ENCODE results near the gene PIM3.

DNA sequence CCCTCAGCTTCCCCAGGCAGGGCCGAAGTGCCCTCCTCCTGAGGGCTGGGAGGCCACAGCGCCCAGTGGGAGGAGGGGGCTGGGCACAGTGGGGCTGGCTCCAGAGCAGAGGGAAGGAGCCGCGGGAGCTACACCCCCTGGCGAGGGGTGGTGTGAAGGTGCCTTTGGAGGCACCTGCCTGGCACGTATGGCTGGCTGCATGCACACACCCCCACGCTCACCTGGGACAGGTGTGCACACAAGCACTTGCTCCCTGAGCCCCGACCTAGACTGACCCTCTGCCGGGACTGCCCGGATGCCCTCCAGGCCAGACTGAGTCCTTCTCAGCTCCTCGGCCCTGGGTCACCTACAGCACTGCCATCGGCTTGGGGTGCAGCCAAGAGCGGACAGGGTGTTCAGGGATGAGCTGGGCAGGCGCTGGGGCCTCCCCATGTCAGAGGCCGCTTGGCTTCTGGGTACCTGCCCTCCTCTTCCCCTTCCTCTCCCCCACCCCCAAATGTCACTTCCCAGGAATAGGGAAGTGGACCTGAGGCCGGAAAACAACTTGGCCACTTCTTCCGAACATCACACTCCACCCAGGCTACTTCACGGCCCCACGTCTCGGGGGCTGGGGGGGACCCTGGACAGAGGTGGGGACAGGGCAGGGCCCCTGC lies 7.4 kb upstream of the PIM3 start:
- TF ChIP-seq CTCF (IDR thresholded peaks at IDR 0.05; ENCODE audit: insufficient read depth, low read length, poor library complexity, severe bottlenecking): no peak
- no peak for TF ChIP-seq EZH2phosphoT487 (conservative IDR thresholded peaks at IDR 0.05; ENCODE audit: low read length)

Measured in SU-DHL-6 (cell line).